Stimulated activated CD8-positive, alpha-beta memory T cell treated with anti-CD3 and anti-CD28 coated beads, Interleukin-2, amount 100 ng/mL, for 1 hour (primary cell): ENCODE data around the gene ERICH6B.
"Not testable (repeated sequence)": the region's sequence is repeated elsewhere in the genome, so short reads cannot be mapped to it uniquely, and the experiment has no call there.

Experiments
- DNase-seq, 2 donors: peaks; one replicate each; pipeline ENCODE4 v3.0.0-alpha.2; 2020; ENCODE audit warnings: low read depth in 2 of 2

Gene ERICH6B

DNA sequence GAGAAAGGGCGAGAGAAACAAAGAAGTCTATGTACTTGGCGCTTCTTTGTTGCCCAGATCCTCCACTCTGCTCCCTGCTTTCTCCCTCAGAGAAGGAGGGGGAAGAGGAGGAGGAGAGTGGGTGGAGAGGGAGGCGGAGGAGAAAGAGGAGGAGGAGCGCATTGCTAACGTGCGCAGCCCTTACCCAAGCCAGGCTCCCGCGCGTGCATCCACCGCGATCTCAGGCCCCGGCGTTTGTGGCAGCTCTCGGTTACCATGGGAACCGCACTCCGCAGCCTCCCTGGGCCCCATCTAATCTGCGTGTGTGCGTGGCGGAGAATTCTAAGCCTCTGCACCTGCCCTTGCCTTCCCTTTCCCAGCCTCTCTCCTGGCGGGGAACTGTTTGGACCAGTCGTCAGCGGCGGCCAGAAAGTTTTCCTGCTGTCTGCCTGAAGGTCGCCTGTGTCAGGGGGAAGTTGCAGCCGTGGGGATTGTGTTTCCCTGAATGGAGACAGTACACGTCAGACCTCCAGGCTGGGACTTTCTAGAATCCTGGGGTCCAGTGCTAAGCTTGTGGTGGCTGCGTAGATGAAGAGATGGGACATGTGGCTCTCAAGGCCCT is at the start of gene ERICH6B:
Gene ERICH6B (minus strand): TSS at position 239 of the 601 bp plus-strand sequence. CDS start 18,734 bp downstream, outside the sequence.
- no peak for DNase-seq

GRCh38 chr13:45662903-45663302 is 47.4 kb upstream of the ERICH6B start:
- DNase-seq = not testable (repeated sequence)

DNA sequence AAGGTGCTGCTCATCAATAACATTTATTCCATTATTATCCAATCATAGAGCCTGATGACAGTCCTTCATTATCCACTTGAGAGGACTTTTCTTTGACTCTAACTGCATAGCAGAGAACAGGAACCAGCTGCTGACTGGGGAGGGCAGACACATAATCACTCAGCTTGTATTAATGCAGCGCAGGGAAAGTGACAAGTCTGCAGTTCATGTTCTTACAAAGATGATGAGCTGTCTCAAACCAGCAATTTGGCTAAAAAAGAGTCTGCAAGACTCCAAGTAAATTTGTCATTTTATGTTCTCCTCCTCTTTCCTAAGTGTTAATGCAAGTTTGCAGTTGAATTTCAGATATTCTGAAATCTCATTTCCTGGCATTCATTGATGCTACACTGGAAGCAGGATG is 46.6 kb upstream of the ERICH6B start:
- DNase-seq = no peak

- DNase-seq = not testable (repeated sequence)
Observed at GRCh38 chr13:45660458-45660857, 44.9 kb upstream of the ERICH6B start.

- DNase-seq = no peak
Observed at GRCh38 chr13:45659536-45659935, 44.0 kb upstream of the ERICH6B start.

- DNase-seq = no peak
Observed at GRCh38 chr13:45658586-45659235, 43.2 kb upstream of the ERICH6B start.

- no peak for DNase-seq
Observed at GRCh38 chr13:45654633-45655349, 39.3 kb upstream of the ERICH6B start.

- not testable (repeated sequence) for DNase-seq
Observed at GRCh38 chr13:45645263-45645662, 29.7 kb upstream of the ERICH6B start.

- not testable (repeated sequence) for DNase-seq
Observed at GRCh38 chr13:45642159-45642558, 26.6 kb upstream of the ERICH6B start.

GRCh38 chr13:45635291-45635690 is 19.8 kb upstream of the ERICH6B start:
- not testable (repeated sequence) for DNase-seq

GRCh38 chr13:45630791-45631190 is 15.3 kb upstream of the ERICH6B start:
- no peak for DNase-seq

DNA sequence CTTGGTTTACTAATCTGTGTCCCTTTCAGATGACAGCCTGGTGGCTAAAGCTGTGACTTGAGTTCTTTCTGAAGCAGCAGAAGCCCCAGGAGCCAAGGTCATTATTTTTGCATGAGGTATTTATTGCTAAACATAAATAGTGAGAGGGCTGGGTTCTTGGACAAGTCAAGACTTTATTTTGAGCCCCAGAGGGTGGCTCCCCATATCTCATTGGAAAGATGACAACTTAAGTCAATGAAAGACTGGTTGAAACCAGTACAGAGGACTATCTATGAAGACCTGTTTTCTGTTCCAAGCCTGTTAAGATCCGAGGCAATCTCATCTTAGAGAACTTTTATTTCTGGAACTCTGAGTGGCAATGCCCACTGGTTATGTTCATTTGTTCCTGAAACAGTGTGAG is 14.4 kb upstream of the ERICH6B start:
- no peak for DNase-seq

GRCh38 chr13:45628094-45628493 is 12.6 kb upstream of the ERICH6B start:
- no peak for DNase-seq

GRCh38 chr13:45627656-45628055 is 12.1 kb upstream of the ERICH6B start:
- no peak for DNase-seq

- no peak for DNase-seq
Observed at GRCh38 chr13:45626731-45627374, 11.3 kb upstream of the ERICH6B start.

- no peak for DNase-seq
Observed at GRCh38 chr13:45623516-45624090, 8.1 kb upstream of the ERICH6B start.

GRCh38 chr13:45621950-45622349 is 6.4 kb upstream of the ERICH6B start:
- DNase-seq = no peak

DNA sequence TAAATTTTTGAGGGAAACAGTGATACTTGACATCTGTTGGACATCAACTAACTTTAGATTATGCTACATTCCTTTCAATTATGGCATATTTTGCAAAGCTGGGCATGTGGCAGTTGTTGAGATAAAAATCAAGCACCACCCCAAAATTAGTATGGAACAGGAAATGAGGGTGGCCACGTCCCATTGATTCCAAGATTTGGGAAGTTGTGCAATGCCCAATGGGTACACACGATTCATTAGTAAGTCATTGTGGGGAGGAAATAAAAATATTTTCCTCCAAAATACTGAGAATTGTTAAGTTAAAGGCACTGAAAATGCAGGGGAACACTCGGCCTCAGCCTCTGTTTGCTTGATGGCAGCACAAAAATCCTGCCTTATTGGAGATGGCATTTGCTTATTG is 7.6 kb downstream of the ERICH6B start:
- DNase-seq = no peak

DNA sequence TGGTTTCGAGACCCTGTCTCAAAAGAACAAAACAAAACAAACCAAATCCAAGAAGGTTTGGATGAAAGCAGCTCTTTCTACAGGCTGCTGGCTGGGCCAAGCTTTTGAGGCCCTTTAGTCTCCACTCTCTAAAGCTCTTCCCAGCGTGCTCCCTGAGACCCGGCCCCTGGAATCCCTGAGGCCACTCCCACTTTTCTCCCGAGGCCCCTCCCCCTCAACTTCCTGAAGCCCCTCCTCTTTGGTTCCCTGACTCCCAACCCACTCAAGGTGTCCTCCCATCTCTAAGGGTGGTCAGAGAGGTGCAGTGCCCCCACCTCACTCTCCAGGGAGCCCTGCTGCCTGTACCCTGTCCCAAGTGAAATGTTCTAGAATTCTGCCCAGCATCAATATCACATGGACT is 10.6 kb downstream of the ERICH6B start:
- DNase-seq = no peak

DNA sequence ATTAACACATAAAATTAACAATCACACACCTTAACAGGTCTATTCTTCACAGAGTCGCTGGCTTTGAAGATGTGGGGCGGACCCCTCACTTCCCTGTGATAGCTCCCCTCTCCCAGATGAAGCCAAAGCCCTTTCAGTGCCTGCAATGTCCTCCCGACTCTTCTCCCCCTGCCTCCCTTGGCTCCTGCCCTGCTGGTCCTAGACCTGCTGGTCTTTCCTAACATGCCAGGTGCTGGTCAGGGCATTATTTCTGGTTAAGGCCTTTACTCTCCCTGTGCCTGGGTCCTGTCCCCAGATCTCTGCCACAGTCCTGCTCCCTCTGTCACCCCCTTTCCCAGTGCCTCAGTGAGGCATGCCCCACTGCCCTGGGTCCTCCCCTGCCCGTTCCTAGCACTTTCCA is 12.2 kb downstream of the ERICH6B start:
- DNase-seq = no peak

- no peak for DNase-seq
Observed at GRCh38 chr13:45602183-45603170, 13.1 kb downstream of the ERICH6B start.
